GM19035 (cell line): ENCODE results near the gene EIF2S3B.
"Not testable (repeated sequence)": the region's sequence is repeated elsewhere in the genome, so short reads cannot be mapped to it uniquely, and the experiment has no call there.

Experiments
- ATAC-seq: cut with Tn5 transposase; IDR thresholded peaks from one replicate; pipeline ENCODE4 v1.9.1; 2021; ENCODE audit not compliant: unreplicated experiment

Gene EIF2S3B

DNA sequence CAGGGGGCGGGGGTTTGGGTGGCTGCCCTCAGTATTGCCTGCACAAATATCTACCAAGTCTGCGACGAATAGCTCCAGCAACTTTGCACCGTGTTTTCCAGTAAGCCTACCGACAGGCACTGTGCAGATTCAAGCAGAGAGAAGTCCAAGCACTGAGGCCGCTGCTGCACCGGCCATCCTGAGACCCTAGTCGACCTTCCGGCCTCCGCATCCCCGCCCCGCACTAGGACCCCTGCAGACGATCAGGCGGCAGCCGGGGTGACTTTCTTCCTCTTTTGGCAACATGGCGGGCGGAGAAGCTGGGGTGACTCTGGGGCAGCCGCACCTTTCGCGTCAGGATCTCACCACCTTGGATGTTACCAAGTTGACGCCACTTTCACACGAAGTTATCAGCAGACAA, at the start of gene EIF2S3B:
EIF2S3B (plus strand) TSS at position 271 of the 400 bp plus-strand sequence; CDS start at position 284, 13 bp downstream.
- no peak for ATAC-seq

DNA sequence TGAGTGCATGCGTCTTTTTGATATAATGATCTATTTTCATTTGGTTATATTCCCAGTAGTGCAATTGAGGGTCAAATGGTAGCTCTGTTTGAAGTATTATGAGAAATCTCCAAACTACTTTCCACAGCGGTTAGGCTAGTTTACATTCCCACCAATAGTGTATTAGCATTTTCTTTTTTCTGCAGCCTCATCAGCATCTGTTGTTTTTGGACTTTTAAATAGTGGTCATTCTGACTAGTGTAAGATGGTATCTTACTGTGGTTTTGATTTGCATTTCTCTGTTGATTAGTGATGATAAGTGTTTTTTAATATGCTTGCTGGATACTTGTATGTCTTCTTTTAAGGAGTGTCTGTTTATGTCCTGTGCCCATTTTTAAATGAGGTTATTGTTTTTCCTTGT, 48.8 kb upstream of the EIF2S3B start:
- ATAC-seq: no peak

DNA sequence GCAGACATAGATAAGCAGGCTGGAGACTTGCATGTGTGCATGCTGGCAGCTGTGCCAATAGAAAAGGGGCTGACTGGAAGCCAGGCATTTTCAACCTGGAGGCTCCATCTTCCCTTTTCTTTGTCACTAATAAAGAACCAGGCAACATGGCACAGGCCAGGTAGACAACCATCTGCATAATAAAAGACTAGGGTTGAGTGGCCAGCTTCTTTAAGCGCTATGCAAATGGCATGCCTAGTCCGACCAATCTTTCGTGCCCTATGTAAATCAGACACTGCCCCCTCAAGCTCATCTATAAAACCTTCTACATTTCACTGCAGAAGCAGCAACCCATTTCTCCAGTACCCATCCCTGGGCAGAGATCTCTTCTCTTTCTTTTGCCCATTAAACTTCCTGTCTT, 47.9 kb upstream of the EIF2S3B start:
- no peak for ATAC-seq

- no peak for ATAC-seq
Measured at GRCh38 chr12:10466311-10466710, 39.4 kb upstream of the EIF2S3B start.

- ATAC-seq: no peak
Measured at GRCh38 chr12:10469701-10470100, 36.0 kb upstream of the EIF2S3B start.

DNA sequence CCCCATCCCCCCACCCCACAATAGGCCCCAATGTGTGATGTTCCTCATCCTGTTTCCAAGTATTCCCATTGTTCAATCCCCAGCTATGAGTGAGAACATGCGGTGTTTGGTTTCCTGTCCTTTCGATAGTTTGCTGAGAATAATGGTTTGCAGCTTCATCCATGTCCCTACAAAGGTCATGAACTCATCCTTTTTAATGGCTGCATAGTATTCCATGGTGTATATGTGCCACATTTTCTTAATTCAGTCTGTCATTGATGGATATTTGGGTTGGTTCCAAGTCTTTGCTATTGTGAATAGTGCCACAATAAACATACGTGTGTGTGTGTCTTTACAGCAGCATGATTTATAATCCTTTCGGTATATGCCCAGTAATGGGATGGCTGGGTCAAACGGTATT, 32.9 kb upstream of the EIF2S3B start:
- not testable (repeated sequence) for ATAC-seq

GRCh38 chr12:10481901-10482300, 23.8 kb upstream of the EIF2S3B start:
- not testable (repeated sequence) for ATAC-seq

GRCh38 chr12:10487328-10487727, 18.4 kb upstream of the EIF2S3B start:
- ATAC-seq: not testable (repeated sequence)

GRCh38 chr12:10491766-10492165, 13.9 kb upstream of the EIF2S3B start:
- no peak for ATAC-seq

- no peak for ATAC-seq
Measured at GRCh38 chr12:10497602-10498001, 8.1 kb upstream of the EIF2S3B start.

- ATAC-seq: no peak
Measured at GRCh38 chr12:10498042-10498441, 7.6 kb upstream of the EIF2S3B start.

DNA sequence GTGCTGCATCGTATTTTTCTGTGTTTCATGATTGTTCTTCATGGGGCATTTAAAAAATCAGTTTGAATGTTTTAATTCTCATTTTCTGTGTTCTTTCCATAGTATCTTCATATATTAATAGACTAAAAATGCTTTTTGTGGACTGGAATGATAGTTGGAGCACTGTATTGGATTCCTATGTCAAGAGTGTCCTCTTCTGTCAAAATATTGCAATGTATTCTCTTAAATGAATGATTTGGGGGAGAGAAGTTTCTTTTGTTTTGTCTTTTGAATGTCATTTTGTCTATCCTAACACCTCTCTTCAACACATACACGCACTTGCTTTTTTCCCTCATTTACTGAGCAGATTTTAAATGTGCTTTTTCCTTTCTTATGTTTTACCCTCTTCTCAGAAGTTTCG, 4.7 kb upstream of the EIF2S3B start:
- no peak for ATAC-seq

GRCh38 chr12:10503460-10503859, 2.2 kb upstream of the EIF2S3B start:
- no peak for ATAC-seq

DNA sequence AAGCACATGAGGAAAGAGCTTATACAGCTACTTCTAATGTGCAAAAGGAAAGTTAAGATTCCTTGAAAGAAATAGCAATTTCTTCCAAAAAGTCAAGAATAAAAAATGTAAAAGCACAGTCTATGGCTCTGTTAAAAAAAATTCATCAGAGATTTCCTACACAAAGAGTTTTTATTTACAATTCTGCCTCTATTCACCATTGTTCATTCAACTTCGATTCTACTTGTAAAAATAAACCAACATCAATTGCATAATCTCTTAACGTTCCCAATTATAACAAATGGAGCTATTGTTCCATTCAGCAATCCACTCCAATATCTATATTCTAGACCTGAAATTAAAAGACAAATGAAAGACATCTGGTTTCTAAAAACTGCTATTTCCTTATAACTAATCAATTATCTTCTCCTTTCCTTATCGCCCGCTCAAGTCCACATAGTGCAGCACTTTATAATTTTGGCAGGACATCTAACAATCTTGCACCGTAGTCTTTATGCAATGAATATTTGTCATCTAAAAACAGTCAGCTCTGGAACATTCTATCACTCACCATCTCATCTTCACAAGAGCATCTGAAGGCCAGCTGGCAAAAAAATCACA, 6.2 kb downstream of the EIF2S3B start:
- ATAC-seq: no peak

DNA sequence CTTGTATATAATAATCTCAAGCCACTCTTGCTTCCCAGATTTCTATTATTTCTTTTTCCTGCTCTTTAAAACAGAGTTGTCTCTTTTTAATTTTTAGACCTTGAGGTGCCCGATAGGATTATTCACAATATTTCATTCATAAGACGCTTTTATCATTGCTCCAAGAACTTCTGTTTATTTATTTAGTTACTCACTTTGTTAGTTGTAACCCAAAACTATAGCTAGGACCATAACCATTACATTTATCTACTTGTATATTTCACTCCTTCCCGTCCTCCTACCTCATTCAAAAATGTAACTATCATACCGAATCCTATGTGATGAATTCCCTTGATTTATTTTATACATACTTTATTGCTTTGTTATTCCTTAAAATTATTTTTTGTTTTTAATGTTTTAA, 7.1 kb downstream of the EIF2S3B start:
- no peak for ATAC-seq

DNA sequence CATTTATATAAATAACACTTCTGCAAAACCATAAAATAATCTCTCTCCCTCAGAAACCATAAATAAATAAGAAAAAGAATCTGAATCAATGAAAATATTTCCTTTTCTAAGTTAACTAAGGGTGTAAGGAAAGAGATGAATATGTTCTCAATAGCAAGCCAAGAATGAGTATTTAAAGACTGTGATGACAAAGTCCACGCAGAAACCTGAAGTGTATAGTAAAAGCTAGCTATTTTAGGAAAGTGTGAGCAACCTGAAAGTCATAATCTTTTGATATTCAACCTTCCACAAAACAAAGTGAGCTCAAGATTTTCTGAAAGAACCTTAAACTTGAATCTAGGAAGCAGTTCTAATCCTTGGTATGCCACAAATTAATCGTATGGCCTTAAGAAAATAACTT, 15.9 kb downstream of the EIF2S3B start:
- ATAC-seq: no peak

GRCh38 chr12:10528174-10528953, 22.7 kb downstream of the EIF2S3B start:
- ATAC-seq: no peak

DNA sequence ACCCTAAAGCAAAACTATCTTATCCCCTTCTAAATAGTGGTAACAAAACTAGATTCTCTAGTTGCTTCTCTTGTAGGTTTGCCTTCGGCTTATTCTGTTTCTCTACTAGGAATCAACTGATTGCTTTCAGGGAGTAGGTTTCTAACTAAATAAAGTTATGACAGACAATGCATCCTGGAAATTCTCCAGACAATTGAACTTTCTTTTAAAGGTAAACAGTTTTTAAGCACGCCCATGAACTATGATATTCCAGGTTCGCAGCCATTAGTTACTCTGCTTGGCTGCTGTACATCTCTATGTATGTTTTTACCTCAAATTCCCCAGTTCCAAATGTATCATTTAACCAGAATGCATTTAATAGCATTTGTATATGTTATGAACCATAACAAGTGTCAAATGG, 23.9 kb downstream of the EIF2S3B start:
- no peak for ATAC-seq

DNA sequence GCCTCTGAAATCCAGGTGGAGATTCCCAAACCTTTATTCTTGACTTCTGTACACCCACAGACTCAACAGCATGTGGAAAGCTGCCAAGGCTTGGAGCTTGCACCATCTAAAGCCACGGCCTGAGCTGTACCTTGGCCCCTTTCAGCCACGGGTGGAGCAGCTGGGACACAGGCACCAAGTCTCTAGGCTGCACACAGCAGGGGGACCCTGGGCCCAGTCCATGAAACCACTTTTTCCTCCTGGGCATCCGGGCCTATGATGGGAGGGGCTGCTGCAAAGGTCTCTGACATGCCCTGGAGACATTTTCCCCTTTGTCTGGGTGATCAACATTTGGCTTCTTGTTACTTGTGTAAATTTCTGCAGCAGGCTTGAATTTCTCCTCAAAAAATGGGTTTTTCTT, 32.0 kb downstream of the EIF2S3B start:
- ATAC-seq: no peak

- peak; percentile 94 for ATAC-seq
Measured at GRCh38 chr12:10540776-10541205, 35.1 kb downstream of the EIF2S3B start.

DNA sequence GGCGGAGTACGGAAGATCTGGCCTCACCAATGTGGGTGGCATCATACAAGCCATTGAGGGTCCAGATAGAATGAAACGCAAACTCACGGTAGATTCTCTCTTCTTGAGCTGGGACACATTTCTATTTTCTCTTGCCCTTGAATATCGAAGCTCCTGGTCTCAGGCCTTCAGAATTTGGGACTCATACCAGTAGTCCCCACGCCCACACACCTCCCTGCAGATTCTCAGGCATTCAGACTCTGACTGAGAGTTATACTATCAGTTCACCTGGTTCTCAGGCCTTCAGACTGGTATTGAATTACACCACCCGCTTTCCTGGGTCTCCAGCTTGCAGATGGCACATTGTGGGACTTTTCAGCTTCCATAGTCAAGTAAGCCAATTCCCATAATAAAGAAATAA, 37.8 kb downstream of the EIF2S3B start:
- ATAC-seq: no peak

DNA sequence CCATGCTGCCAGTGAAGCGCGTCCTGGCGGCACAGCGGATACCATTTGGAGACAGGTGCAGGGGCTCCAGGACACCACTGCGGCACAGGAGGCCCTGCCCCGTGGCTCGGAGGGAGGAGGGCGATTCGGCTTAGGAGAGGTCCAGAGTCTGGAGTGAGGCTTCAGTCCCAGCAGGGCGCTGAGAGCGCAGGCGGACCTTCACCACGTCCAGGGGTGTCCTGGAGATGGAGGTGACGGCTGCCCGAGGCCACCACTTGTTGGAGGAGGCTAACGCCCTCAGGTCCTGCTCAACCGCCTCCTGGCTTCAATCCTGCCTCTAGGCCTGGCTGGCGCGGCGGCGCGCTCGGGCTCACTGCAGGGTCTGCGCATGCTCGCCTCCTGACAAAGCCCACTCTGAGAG, 45.7 kb downstream of the EIF2S3B start:
- ATAC-seq: no peak

DNA sequence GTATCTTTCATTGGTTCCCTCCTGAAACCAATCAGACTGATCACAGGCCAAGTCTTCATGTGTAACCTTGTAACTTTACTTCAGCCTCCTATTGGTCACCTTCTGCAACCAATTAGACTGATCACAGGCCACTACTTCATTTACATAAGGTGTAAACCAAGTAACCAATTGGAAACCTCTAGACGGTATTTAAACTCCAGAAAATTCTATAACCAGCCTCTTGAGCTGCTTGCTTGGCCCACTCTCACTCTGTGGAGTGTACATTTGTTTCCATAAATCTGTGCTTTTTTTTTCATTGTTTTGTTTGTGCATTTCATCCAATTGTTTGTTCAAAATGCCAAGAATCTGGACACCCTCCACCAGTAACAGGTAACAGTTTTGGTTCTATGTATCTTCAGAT, 47.5 kb downstream of the EIF2S3B start:
- ATAC-seq: no peak
